SK-N-SH (cell line): Measurements from ENCODE around the gene TOLLIP. TPM values are rescaled to one million over a fixed set of nuclear protein-coding genes. Genes with fewer than 3 reads are reported as not detected.
A peak's percentile ranks its signal among the peaks of the same experiment; 100 is the strongest.

ENCODE experiments used
- CTCF ChIA-PET: fragments of 300-600, 350-600 bp; formaldehyde crosslinking; extraction: SDS; loops from one replicate; lab custom pipeline; 2021; lab: Yijun Ruan, JAX
- POLR2A ChIA-PET: fragments of 350-600 bp; sonication (Branson Sonifier 250); formaldehyde crosslinking; extraction: SDS; loops from one replicate; lab custom pipeline; 2020; ENCODE audit warnings: antibody characterized with exemption, inconsistent platforms; lab: Yijun Ruan, JAX
- DNase-seq: peaks from one replicate; pipeline ENCODE4 v3.0.0; 2012
- H2AFZ ChIP-seq: fragments of 200-600 bp; sonication (generic); 2 replicates; pipeline ENCODE4 v1.8.1; 2016; ENCODE audit warnings: antibody characterized with exemption, mild to moderate bottlenecking, low read depth
- H3F3A ChIP-seq: fragments of 200-600 bp; sonication (generic); replicated peaks from 2 replicates; pipeline ENCODE3; 2016; ENCODE audit warnings: antibody characterized with exemption, mild to moderate bottlenecking; ENCODE audit not compliant: insufficient read depth
- H3K27ac ChIP-seq, 2 experiments: fragments of 200-500 bp in 1 of 2; fragments of 200-600 bp in 1 of 2; sonication (Bioruptor generic) in 1 of 2; sonication (generic), shearing (Covaris generic) in 1 of 2; 2 replicates each; pipeline versions ENCODE4 v1.5.1 to v1.6.1; 2014 to 2016; ENCODE audit warnings: low read depth in 2 of 2, inconsistent platforms in 1 of 2, low read length in 1 of 2, mild to moderate bottlenecking in 1 of 2, mixed read lengths in 1 of 2
- H3K27me3 ChIP-seq: fragments of 200-600 bp; sonication (generic), shearing (Covaris generic); 2 replicates; pipeline ENCODE4 v1.6.1; 2016; ENCODE audit warnings: mixed run types; ENCODE audit not compliant: insufficient read depth
- H3K36me3 ChIP-seq, 2 experiments: fragments of 200-500 bp in 1 of 2; fragments of 200-600 bp in 1 of 2; sonication (Bioruptor generic) in 1 of 2; sonication (generic) in 1 of 2; replicated peaks in 1 of 2; 2 replicates each; pipeline versions ENCODE3 to v1.5.1; 2014 to 2016; ENCODE audit warnings: low read length in 1 of 2, mild to moderate bottlenecking in 1 of 2; ENCODE audit not compliant: insufficient read depth in 2 of 2, control insufficient read depth in 1 of 2
- H3K4me1 ChIP-seq, 2 experiments: fragments of 200-500 bp in 1 of 2; fragments of 200-600 bp in 1 of 2; sonication (Bioruptor generic) in 1 of 2; sonication (generic), shearing (Covaris generic) in 1 of 2; 2 replicates each; pipeline versions ENCODE4 v1.5.1 to v1.6.1; 2014 to 2016; ENCODE audit warnings: low read depth in 1 of 2, low read length in 1 of 2, mixed run types in 1 of 2; ENCODE audit not compliant: insufficient read depth in 2 of 2, control insufficient read depth in 1 of 2
- H3K4me2 ChIP-seq: fragments of 200-600 bp; sonication (generic), shearing (Covaris generic); 2 replicates; pipeline ENCODE4 v1.6.1; 2017; ENCODE audit warnings: mixed run types
- H3K4me3 ChIP-seq, 2 experiments: fragments of 200-500 bp in 1 of 2; fragments of 200-600 bp in 1 of 2; sonication (Bioruptor generic) in 1 of 2; sonication (generic), shearing (Covaris generic) in 1 of 2; 2 replicates each; pipeline versions ENCODE4 v1.5.1 to v1.8.1; 2014 to 2016; ENCODE audit warnings: low read depth in 2 of 2, inconsistent platforms in 1 of 2, low read length in 1 of 2, mild to moderate bottlenecking in 1 of 2, mixed read lengths in 1 of 2, moderate library complexity in 1 of 2
- H3K79me2 ChIP-seq: fragments of 200-600 bp; sonication (generic); 2 replicates; pipeline ENCODE4 v1.8.1; 2017; ENCODE audit warnings: mild to moderate bottlenecking; ENCODE audit not compliant: insufficient read depth
- H3K9ac ChIP-seq: fragments of 200-600 bp; sonication (generic); 2 replicates; pipeline ENCODE4 v1.6.1; 2017; ENCODE audit warnings: mixed run types
- H3K9me2 ChIP-seq: fragments of 200-600 bp; sonication (generic); 2 replicates; pipeline ENCODE4 v1.6.1; 2017; ENCODE audit warnings: mixed run types
- H3K9me3 ChIP-seq: fragments of 200-600 bp; sonication (generic); 2 replicates; pipeline ENCODE4 v1.6.1; 2017; ENCODE audit warnings: mixed run types, mild to moderate bottlenecking, moderate library complexity
- H4K20me1 ChIP-seq: fragments of 200-600 bp; sonication (generic); 2 replicates; pipeline ENCODE4 v1.6.1; 2017; ENCODE audit warnings: mild to moderate bottlenecking, mixed run types; ENCODE audit not compliant: insufficient read depth
- EP300 ChIP-seq, 2 experiments: IDR thresholded peaks; 2 replicates each; pipeline versions ENCODE4 v1.4.0 to v1.6.1; 2012; ENCODE audit warnings: borderline replicate concordance in 1 of 2, low read depth in 1 of 2, low read length in 1 of 2
- FOXM1 ChIP-seq: IDR thresholded peaks from 2 replicates; pipeline ENCODE4 v1.4.0; 2012; ENCODE audit warnings: low read depth, mild to moderate bottlenecking
- GABPA ChIP-seq: IDR thresholded peaks from 2 replicates; pipeline ENCODE4 v1.4.0; 2012; ENCODE audit warnings: low read depth, mild to moderate bottlenecking
- MEF2A ChIP-seq: IDR thresholded peaks from 2 replicates; pipeline ENCODE4 v1.4.0; 2012; ENCODE audit warnings: low read depth, borderline replicate concordance
- MXI1 ChIP-seq: IDR thresholded peaks from 2 replicates; pipeline ENCODE4 v1.6.1; 2012; ENCODE audit warnings: mild to moderate bottlenecking, low read depth, low read length, improper control_type of control experiment
- NRF1 ChIP-seq: IDR thresholded peaks from 2 replicates; pipeline ENCODE4 v1.6.1; 2012; ENCODE audit warnings: low read depth, mild to moderate bottlenecking, low read length
- POLR2AphosphoS5 ChIP-seq: IDR thresholded peaks from 2 replicates; pipeline ENCODE4 v1.6.1; 2012; ENCODE audit warnings: low read depth, low read length
- RAD21 ChIP-seq: IDR thresholded peaks from 2 replicates; pipeline ENCODE4 v1.6.1; 2012; ENCODE audit warnings: mild to moderate bottlenecking, low read length
- RCOR1 ChIP-seq: fragments of 150-350 bp; IDR thresholded peaks from 2 replicates; pipeline ENCODE4 v1.6.1; 2017; ENCODE audit warnings: antibody characterized with exemption, low read length
- SMC3 ChIP-seq: IDR thresholded peaks from 2 replicates; pipeline ENCODE4 v1.6.1; 2012; ENCODE audit warnings: low read depth, low read length, improper control_type of control experiment
- TAF1 ChIP-seq: IDR thresholded peaks from 2 replicates; pipeline ENCODE4 v1.6.1; 2012; ENCODE audit warnings: low read depth, mild to moderate bottlenecking, low read length, moderate library complexity, borderline replicate concordance
- TCF12 ChIP-seq: IDR thresholded peaks from 2 replicates; pipeline ENCODE4 v1.4.0; 2012
- TEAD4 ChIP-seq: IDR thresholded peaks from 2 replicates; pipeline ENCODE4 v1.4.0; 2012; ENCODE audit warnings: mild to moderate bottlenecking, borderline replicate concordance; ENCODE audit not compliant: insufficient read depth
- YY1 ChIP-seq: IDR thresholded peaks from 2 replicates; pipeline ENCODE4 v1.4.0; 2012; ENCODE audit warnings: low read depth, mild to moderate bottlenecking
- WGBS: methylation state at CpG from one replicate; pipeline ENCODE4 v1.1.6; 2017; ENCODE audit warnings: low lambda C conversion rate; 5-methylcytosine and 5-hydroxymethylcytosine counted together
- polyA plus RNA-seq, 3 experiments: library from polyadenylated mRNA; depleted of rRNA; stranded (reverse); fragments of >200 nt; gene quantifications; 2 replicates each; pipeline ENCODE4 v1.2.3, GENCODE V29; 2012
- TF ChIP-seq, protein P1 (sequence below): IDR thresholded peaks from 2 replicates; pipeline ENCODE4 v1.4.0; 2012; ENCODE audit warnings: low read depth, borderline replicate concordance
- TF ChIP-seq, protein P2 (sequence below): IDR thresholded peaks from 2 replicates; pipeline ENCODE4 v1.4.0; 2012; ENCODE audit warnings: low read depth
- TF ChIP-seq, protein P3 (sequence below): fragments of 150-350 bp; IDR thresholded peaks from 2 replicates; pipeline ENCODE4 v1.6.1; 2017; ENCODE audit warnings: antibody characterized with exemption, low read length, low read depth, borderline replicate concordance

TOLLIP gene
- polyA plus RNA-seq, 1 of the 3 experiments (the other 2 are of a cell fraction), result 55.4 TPM

DNA sequence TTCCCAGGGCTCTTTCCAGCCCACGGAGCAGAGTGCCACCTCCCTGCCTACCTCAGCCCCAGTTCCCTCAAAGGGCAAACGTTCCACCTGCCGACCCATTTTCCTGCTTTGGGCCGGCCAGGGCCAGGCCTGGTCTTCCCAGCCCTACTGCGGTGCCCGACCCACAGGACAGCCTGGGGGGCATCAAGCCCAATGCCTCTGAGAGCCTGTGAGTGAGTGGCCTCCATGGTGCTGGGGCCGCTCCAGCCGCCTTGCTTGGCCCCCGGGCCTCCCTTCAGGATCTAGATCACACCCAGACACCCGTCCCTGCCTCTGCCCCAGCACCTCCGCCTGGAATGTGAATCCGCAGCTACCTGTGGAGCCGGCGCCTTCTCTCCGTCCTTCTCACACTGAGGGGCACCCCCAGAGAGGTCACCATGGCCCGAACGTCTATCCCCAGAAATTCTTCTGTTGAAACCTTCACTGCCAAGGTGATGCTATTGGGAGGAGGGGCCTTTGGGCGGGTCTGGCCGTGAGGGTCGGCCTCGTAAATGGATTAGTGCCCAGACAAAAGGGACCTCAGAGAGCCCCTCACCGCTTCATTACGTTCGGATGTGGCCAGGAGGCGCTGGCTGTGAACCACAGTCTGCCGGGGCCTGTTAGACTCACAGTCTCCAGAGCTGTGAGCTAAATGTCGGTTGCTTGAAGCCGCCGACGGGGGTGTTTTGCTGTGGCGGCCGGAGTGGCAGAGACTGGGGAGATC is 44.1 kb upstream of the TOLLIP start:
- H3K27ac ChIP-seq, result no peak overlapping the region
- H2AFZ ChIP-seq, result no peak overlapping the region
- no peak overlapping the region for H3K9ac ChIP-seq
- H3K9me3 ChIP-seq, result no peaks in the 10 kb centered on the region
- TF ChIP-seq RCOR1, result no peak
- TF ChIP-seq SMC3, result no peak
- no peaks in the 10 kb centered on the region for H3F3A ChIP-seq
- peak; percentile 4 for DNase-seq
- no peak overlapping the region for H3K4me3 ChIP-seq
- H3K4me2 ChIP-seq, result no peak overlapping the region
- POLR2A ChIA-PET, result no interaction called here
- no peaks in the 10 kb centered on the region for H4K20me1 ChIP-seq
- H3K79me2 ChIP-seq, result no peaks in the 10 kb centered on the region
- CTCF ChIA-PET, result no interaction called here
- H3K9me2 ChIP-seq, result no peaks in the 10 kb centered on the region
- H3K4me1 ChIP-seq, result no peaks in the 10 kb centered on the region; a peak in 1 of 4 replicates
- WGBS, result 68% methylated on average over 15 of the region's 32 CpGs
- H3K36me3 ChIP-seq, result no peaks in the 10 kb centered on the region
- no peaks in the 10 kb centered on the region for H3K27me3 ChIP-seq

GRCh38 chr11:1352696-1353382 is 43.4 kb upstream of the TOLLIP start:
- POLR2A ChIA-PET, result no interaction called here
- Histone ChIP-seq H3K9me2 (no peaks in the 10 kb centered on the region), H3K79me2 (no peaks in the 10 kb centered on the region), H3K27ac (no peak overlapping the region), H3K4me1 (no peaks in the 10 kb centered on the region; a peak in 1 of 4 replicates), H2AFZ (no peak overlapping the region), H3K4me2 (no peak overlapping the region), H3F3A (no peaks in the 10 kb centered on the region), H4K20me1 (no peaks in the 10 kb centered on the region)
- CTCF ChIA-PET, result no interaction called here
- no peak for TF ChIP-seq RAD21
- TF ChIP-seq GABPA, result no peak
- no peak for TF ChIP-seq FOXM1
- TF ChIP-seq SMC3, result no peak
- TF ChIP-seq TEAD4, result no peak
- TF ChIP-seq MXI1, result no peak
- TF ChIP-seq, protein P1, sequence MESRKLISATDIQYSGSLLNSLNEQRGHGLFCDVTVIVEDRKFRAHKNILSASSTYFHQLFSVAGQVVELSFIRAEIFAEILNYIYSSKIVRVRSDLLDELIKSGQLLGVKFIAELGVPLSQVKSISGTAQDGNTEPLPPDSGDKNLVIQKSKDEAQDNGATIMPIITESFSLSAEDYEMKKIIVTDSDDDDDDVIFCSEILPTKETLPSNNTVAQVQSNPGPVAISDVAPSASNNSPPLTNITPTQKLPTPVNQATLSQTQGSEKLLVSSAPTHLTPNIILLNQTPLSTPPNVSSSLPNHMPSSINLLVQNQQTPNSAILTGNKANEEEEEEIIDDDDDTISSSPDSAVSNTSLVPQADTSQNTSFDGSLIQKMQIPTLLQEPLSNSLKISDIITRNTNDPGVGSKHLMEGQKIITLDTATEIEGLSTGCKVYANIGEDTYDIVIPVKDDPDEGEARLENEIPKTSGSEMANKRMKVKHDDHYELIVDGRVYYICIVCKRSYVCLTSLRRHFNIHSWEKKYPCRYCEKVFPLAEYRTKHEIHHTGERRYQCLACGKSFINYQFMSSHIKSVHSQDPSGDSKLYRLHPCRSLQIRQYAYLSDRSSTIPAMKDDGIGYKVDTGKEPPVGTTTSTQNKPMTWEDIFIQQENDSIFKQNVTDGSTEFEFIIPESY, result no peak
- no peak for TF ChIP-seq YY1
- TF ChIP-seq, protein P2, sequence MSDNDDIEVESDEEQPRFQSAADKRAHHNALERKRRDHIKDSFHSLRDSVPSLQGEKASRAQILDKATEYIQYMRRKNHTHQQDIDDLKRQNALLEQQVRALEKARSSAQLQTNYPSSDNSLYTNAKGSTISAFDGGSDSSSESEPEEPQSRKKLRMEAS, result no peak
- no peak for TF ChIP-seq POLR2AphosphoS5
- TF ChIP-seq MEF2A, result no peak
- no peak for TF ChIP-seq NRF1
- TF ChIP-seq TCF12, result no peak
- TF ChIP-seq, protein P3, sequence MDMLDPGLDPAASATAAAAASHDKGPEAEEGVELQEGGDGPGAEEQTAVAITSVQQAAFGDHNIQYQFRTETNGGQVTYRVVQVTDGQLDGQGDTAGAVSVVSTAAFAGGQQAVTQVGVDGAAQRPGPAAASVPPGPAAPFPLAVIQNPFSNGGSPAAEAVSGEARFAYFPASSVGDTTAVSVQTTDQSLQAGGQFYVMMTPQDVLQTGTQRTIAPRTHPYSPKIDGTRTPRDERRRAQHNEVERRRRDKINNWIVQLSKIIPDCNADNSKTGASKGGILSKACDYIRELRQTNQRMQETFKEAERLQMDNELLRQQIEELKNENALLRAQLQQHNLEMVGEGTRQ, result no peak
- TF ChIP-seq EP300 (IDR thresholded peaks at IDR 0.05; ENCODE audit: borderline replicate concordance in 1 of 2, low read depth in 1 of 2, low read length in 1 of 2), result no peak
- no peak for TF ChIP-seq TAF1
- TF ChIP-seq, all 33 proteins: peak for 0
- WGBS, result 37% methylated on average over 8 of the region's 8 CpGs
- H3K4me3 ChIP-seq, result no peak overlapping the region
- DNase-seq, result peak; percentile 27
- no peak overlapping the region for H3K9ac ChIP-seq
- no peaks in the 10 kb centered on the region for H3K27me3 ChIP-seq
- no peaks in the 10 kb centered on the region for H3K9me3 ChIP-seq
- no peaks in the 10 kb centered on the region for H3K36me3 ChIP-seq
